Renal cortical epithelial cell (primary cell): ENCODE results near the gene NFKBIL1. TPM values are rescaled to one million over a fixed set of nuclear protein-coding genes. Genes with fewer than 3 reads are reported as not detected.
A peak's percentile ranks its signal among the peaks of the same experiment; 100 is the strongest.

Experiments
- DNase-seq: peaks from one replicate; pipeline ENCODE4 v3.0.0-alpha.2; 2011; ENCODE audit warnings: low read depth
- total RNA-seq: library from RNA; depleted of rRNA; stranded (reverse); fragments of >200 nt; gene quantifications from 2 replicates; pipeline ENCODE4 v1.2.3, GENCODE V29; 2014

The NFKBIL1 gene
- total RNA-seq, 1 donor from 2014 or later, result 17.6 TPM

DNA sequence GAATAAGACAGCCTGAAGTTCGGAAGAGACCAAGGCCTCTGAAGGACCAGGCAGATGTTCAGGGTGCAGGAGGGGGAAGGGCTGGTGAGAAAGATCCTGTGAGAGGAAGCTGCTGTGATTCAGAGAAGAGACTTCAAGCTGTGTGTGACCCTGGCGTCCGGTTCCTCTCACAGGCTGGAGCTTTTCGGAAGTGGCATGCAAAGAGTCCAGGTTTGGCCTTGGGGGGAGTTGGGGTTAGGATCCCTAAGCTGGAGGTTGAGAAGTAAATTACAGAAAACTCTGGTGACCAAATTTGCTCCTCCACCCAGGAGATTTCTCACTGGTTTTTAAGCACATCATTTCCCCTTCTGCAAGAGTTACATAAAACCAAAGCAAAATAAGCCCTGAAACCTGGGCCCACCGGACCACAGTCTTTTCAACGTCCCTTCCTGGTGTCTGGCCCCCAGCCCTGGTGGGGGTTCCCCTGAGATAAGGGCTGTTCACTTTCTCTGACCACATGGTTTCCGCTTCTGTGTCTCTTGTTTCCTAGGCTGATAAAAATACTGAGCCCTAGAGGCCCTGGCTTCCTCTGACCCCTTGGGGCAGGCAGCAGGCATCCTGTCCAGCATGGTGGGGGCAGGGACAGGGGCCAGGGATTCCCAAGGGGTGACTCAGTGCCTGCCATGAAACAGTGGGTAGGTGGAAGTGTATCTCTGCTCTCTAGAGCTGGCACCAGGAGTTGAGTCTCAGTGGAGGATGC lies 12.7 kb downstream of the NFKBIL1 start:
- peak; percentile 80 for DNase-seq

DNA sequence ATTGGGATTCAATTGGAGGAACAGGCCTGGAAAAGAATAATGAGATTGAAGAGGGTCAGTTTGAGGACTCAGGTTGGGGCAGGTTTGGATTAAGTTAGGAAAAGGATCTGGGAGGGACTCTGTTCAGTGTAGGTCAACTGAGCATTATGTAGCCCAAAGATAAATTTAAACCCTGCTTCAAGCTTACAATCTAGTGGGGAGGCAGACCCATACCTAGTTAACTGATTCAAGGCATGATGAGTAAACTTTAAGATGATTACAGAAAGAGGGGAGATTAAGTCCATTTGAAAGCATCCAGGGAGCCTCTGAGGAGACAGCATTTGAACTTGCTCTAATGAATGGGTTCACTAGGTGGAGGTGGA lies 13.3 kb downstream of the NFKBIL1 start:
- no peak for DNase-seq

DNA sequence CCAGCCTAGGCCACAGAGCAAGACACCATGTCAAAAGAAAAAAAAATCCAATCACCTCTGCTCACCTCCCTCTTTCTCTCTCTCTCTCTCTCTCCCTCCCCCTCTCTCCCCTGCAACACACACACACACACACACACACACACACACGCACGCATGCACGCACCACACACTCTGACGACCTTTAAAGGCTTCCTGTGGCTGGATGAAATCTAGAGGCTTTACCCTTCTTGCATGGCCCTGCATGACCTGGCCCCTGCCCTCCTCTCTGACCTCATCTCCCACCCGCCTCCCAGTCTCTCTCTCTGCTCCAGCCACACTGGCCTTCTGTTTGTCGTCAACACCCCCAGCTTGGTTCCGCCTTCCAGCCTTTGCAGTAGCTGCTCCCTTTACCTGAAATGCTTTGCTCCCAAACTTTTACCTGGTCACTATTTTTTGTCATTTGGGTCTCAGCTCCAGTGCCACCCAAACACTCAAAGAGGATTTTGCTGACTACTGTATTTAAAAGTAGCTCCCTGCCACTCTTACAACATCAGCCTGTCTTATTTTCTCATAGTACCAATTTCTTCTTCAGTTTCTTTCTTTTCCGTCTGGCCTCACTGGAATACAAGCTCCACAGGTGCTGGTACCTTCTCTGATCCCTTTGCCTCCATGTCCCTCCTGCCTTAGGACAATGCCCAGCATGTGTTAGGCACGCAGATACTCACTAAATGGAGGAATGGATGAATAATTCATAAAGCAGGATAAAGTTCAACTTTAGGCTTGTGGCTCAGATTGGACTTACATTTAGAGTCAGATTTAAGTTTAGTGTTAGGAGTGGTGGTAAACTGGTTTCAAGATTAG lies 20.3 kb downstream of the NFKBIL1 start:
- no peak for DNase-seq

DNA sequence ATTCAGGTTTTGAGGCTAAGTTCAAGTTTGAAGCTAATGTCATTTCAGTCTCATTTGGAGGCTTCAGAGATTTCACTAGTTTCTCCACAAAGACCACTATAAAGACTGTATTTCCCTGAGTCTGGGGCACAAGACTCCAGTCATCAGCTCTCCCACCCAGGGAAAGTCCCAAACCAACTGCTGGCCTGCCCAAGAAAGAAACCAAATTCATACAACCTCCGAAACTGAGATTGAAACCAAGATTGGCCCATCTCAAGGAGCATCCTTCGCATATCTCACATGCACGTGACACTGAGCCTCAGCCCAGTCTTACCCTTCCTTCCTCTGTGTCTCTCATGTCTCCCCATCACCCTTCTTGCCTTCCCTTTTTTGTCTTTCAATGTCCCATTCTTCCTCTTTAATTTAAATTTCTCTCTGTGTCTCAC lies 21.1 kb downstream of the NFKBIL1 start:
- no peak for DNase-seq

DNA sequence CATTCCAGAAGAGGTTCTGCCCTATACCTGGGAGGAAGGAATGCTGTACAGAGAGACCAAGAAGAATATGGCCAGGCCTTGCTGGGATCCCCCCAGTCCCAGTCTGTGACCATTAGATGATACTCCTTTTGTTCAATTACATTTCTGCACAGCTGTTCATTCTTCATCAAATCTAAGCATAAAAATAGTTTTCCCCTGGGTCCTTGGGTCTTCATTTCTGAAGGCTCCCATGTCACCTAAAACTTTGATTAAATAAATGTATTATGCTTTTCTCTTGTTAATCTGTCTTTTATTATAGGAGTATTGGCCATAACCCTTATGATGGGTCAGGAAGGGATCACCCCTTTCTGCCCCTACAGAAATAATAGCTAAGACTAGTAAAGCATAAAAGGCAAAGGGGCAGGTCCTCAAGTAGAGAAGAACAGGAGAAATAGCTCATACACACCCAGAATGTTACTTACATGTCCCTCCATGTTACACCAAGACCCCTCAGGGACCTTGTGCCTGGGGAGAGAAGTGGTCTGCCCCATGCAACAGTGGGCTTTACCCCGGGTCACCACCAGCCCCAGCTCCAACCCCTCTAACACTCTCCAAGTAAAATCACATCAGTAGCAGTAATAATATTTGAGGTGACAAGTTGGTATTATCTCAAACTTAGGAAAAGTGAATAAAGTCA lies 22.6 kb downstream of the NFKBIL1 start:
- DNase-seq, result no peak

DNA sequence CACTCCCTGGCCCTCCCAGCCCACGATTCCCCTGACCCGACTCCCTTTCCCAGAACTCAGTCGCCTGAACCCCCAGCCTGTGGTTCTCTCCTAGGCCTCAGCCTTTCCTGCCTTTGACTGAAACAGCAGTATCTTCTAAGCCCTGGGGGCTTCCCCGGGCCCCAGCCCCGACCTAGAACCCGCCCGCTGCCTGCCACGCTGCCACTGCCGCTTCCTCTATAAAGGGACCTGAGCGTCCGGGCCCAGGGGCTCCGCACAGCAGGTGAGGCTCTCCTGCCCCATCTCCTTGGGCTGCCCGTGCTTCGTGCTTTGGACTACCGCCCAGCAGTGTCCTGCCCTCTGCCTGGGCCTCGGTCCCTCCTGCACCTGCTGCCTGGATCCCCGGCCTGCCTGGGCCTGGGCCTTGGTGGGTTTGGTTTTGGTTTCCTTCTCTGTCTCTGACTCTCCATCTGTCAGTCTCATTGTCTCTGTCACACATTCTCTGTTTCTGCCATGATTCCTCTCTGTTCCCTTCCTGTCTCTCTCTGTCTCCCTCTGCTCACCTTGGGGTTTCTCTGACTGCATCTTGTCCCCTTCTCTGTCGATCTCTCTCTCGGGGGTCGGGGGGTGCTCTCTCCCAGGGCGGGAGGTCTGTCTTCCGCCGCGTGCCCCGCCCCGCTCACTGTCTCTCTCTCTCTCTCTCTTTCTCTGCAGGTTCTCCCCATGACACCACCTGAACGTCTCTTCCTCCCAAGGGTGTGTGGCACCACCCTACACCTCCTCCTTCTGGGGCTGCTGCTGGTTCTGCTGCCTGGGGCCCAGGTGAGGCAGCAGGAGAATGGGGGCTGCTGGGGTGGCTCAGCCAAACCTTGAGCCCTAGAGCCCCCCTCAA lies 24.9 kb downstream of the NFKBIL1 start, which contains the start of gene LTA:
Gene LTA (plus strand): TSS at position 249 of the 871 bp plus-strand sequence. CDS start 454 bp downstream, at position 703.
- DNase-seq, result no peak

DNA sequence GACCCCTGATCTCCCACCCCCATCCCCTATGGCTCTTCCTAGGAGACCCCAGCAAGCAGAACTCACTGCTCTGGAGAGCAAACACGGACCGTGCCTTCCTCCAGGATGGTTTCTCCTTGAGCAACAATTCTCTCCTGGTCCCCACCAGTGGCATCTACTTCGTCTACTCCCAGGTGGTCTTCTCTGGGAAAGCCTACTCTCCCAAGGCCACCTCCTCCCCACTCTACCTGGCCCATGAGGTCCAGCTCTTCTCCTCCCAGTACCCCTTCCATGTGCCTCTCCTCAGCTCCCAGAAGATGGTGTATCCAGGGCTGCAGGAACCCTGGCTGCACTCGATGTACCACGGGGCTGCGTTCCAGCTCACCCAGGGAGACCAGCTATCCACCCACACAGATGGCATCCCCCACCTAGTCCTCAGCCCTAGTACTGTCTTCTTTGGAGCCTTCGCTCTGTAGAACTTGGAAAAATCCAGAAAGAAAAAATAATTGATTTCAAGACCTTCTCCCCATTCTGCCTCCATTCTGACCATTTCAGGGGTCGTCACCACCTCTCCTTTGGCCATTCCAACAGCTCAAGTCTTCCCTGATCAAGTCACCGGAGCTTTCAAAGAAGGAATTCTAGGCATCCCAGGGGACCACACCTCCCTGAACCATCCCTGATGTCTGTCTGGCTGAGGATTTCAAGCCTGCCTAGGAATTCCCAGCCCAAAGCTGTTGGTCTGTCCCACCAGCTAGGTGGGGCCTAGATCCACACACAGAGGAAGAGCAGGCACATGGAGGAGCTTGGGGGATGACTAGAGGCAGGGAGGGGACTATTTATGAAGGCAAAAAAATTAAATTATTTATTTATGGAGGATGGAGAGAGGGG lies 26.1 kb downstream of the NFKBIL1 start:
- no peak for DNase-seq

DNA sequence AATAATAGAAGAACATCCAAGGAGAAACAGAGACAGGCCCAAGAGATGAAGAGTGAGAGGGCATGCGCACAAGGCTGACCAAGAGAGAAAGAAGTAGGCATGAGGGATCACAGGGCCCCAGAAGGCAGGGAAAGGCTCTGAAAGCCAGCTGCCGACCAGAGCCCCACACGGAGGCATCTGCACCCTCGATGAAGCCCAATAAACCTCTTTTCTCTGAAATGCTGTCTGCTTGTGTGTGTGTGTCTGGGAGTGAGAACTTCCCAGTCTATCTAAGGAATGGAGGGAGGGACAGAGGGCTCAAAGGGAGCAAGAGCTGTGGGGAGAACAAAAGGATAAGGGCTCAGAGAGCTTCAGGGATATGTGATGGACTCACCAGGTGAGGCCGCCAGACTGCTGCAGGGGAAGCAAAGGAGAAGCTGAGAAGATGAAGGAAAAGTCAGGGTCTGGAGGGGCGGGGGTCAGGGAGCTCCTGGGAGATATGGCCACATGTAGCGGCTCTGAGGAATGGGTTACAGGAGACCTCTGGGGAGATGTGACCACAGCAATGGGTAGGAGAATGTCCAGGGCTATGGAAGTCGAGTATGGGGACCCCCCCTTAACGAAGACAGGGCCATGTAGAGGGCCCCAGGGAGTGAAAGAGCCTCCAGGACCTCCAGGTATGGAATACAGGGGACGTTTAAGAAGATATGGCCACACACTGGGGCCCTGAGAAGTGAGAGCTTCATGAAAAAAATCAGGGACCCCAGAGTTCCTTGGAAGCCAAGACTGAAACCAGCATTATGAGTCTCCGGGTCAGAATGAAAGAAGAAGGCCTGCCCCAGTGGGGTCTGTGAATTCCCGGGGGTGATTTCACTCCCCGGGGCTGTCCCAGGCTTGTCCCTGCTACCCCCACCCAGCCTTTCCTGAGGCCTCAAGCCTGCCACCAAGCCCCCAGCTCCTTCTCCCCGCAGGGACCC lies 27.0 kb downstream of the NFKBIL1 start:
- no peak for DNase-seq

DNA sequence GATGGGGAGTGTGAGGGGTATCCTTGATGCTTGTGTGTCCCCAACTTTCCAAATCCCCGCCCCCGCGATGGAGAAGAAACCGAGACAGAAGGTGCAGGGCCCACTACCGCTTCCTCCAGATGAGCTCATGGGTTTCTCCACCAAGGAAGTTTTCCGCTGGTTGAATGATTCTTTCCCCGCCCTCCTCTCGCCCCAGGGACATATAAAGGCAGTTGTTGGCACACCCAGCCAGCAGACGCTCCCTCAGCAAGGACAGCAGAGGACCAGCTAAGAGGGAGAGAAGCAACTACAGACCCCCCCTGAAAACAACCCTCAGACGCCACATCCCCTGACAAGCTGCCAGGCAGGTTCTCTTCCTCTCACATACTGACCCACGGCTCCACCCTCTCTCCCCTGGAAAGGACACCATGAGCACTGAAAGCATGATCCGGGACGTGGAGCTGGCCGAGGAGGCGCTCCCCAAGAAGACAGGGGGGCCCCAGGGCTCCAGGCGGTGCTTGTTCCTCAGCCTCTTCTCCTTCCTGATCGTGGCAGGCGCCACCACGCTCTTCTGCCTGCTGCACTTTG lies 28.0 kb downstream of the NFKBIL1 start, which contains the start of gene TNF:
Gene TNF (plus strand): TSS at position 231 of the 567 bp plus-strand sequence. CDS start 177 bp downstream, at position 408.
- DNase-seq, result peak; percentile 28

DNA sequence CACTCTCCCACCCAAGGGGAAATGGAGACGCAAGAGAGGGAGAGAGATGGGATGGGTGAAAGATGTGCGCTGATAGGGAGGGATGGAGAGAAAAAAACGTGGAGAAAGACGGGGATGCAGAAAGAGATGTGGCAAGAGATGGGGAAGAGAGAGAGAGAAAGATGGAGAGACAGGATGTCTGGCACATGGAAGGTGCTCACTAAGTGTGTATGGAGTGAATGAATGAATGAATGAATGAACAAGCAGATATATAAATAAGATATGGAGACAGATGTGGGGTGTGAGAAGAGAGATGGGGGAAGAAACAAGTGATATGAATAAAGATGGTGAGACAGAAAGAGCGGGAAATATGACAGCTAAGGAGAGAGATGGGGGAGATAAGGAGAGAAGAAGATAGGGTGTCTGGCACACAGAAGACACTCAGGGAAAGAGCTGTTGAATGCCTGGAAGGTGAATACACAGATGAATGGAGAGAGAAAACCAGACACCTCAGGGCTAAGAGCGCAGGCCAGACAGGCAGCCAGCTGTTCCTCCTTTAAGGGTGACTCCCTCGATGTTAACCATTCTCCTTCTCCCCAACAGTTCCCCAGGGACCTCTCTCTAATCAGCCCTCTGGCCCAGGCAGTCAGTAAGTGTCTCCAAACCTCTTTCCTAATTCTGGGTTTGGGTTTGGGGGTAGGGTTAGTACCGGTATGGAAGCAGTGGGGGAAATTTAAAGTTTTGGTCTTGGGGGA lies 28.7 kb downstream of the NFKBIL1 start:
- no peak for DNase-seq

DNA sequence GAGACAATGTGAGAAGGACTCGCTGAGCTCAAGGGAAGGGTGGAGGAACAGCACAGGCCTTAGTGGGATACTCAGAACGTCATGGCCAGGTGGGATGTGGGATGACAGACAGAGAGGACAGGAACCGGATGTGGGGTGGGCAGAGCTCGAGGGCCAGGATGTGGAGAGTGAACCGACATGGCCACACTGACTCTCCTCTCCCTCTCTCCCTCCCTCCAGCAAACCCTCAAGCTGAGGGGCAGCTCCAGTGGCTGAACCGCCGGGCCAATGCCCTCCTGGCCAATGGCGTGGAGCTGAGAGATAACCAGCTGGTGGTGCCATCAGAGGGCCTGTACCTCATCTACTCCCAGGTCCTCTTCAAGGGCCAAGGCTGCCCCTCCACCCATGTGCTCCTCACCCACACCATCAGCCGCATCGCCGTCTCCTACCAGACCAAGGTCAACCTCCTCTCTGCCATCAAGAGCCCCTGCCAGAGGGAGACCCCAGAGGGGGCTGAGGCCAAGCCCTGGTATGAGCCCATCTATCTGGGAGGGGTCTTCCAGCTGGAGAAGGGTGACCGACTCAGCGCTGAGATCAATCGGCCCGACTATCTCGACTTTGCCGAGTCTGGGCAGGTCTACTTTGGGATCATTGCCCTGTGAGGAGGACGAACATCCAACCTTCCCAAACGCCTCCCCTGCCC lies 29.6 kb downstream of the NFKBIL1 start:
- DNase-seq, result no peak

DNA sequence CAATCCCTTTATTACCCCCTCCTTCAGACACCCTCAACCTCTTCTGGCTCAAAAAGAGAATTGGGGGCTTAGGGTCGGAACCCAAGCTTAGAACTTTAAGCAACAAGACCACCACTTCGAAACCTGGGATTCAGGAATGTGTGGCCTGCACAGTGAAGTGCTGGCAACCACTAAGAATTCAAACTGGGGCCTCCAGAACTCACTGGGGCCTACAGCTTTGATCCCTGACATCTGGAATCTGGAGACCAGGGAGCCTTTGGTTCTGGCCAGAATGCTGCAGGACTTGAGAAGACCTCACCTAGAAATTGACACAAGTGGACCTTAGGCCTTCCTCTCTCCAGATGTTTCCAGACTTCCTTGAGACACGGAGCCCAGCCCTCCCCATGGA lies 30.2 kb downstream of the NFKBIL1 start:
- no peak for DNase-seq

DNA sequence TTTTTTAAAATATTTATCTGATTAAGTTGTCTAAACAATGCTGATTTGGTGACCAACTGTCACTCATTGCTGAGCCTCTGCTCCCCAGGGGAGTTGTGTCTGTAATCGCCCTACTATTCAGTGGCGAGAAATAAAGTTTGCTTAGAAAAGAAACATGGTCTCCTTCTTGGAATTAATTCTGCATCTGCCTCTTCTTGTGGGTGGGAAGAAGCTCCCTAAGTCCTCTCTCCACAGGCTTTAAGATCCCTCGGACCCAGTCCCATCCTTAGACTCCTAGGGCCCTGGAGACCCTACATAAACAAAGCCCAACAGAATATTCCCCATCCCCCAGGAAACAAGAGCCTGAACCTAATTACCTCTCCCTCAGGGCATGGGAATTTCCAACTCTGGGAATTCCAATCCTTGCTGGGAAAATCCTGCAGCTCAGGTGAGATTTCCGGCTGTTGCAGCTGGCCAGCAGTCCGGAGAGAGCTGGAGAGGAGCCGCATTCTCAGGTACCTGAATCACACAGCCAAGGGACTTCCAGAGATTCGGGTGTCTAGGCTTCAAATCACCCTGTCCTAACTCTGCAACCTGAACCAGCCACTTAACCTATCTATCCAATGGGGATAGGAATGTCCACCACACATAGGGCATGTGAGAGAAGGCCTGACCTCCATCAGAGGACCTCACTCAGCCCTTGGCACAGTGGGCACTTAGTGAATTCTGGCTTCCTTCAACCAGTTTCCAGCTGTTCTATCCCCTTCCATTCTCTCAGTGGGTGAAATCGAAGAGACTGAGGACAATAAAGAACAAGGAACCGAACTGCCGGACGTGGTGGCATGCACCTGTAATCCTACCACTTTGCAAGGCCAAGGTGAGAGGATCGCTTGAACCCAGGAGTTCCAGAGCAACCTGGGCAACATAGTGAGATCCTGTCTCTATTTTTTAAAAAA lies 31.0 kb downstream of the NFKBIL1 start:
- peak; percentile 91 for DNase-seq

DNA sequence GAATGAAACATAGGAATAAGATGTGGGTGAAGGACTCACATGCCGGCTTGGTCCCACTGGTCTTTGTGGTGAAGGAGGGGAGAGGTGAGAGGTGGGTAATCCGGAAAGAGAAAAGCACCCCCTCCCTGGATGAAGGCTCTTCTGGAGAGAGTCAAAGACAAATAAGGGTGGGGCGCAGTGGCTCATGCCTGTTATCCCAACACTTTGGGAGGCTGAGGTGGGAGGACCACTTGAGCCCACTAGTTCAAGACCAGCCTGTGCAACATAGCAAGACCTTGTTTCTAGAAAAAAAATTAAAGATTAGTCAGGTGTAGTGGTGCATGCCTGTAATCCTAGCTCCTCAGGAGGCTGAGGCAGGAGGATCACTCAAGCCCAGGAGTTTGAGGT lies 31.7 kb downstream of the NFKBIL1 start:
- no peak for DNase-seq

DNA sequence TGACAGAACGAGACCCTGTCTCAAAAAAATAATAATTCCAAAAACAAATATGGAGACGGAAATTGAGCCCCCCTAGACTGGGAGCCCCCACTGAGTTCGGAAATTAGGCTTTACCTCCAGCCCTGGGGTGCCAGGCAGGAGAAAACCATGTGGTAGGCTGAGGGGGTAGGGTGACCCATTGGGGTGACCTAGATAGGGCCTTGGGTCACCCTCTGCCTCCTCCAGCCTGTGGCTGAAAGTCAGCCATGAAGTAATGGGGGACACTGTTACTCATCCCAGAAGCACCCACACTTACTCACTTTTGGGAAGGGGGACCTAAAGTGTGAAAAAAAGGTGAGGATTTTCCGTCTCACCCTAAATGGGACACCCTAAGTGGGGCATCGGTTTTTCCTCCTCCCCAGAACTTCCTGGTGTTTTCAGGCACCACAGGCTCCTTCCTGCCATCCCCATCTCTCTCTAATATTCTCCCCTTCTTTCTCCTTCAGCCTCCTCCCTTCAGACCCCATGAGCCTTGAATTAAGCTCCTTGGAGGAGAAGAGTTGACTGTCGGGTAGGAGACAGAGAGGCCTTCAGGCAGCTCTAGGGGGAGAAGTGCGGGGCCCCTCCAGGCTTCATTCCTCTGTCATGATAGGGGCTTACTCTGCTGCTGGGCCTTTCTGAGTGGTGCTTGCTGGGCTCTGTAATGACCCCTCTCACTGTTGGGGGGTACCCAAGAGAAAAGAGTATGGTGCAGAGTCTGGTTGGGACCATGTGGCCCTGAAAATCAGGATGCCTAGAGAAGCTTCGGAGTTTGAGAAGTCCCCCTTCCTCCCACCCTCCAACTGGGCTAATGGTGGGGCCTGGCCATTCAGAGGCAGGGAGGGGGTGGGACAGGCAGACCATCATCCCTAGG lies 32.4 kb downstream of the NFKBIL1 start:
- DNase-seq, result no peak

DNA sequence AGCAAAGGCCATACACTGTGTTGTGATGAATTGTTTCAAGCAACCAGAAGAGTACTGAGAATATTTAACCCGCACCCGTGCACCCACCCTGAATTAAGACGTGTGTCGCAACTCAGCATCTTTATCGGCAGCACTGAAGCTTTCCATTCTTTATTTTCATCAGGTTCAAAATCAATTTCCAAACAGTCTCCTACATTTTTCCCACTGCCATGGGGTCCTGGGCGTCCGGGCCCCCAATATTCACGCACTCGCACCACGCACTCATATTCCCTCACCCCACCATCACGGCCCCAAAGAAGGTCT lies 33.0 kb downstream of the NFKBIL1 start:
- DNase-seq, result no peak
